Measurements from ENCODE around the gene AP5S1. TPM values are rescaled to one million over a fixed set of nuclear protein-coding genes. Genes with fewer than 3 reads are reported as not detected.

The AP5S1 gene
- total and polyA plus RNA-seq, 2 of the 13 experiments (the other 11 are each of a cell fraction or from before 2014, with no cell fraction given), result 7.9 to 23.2 TPM

DNA sequence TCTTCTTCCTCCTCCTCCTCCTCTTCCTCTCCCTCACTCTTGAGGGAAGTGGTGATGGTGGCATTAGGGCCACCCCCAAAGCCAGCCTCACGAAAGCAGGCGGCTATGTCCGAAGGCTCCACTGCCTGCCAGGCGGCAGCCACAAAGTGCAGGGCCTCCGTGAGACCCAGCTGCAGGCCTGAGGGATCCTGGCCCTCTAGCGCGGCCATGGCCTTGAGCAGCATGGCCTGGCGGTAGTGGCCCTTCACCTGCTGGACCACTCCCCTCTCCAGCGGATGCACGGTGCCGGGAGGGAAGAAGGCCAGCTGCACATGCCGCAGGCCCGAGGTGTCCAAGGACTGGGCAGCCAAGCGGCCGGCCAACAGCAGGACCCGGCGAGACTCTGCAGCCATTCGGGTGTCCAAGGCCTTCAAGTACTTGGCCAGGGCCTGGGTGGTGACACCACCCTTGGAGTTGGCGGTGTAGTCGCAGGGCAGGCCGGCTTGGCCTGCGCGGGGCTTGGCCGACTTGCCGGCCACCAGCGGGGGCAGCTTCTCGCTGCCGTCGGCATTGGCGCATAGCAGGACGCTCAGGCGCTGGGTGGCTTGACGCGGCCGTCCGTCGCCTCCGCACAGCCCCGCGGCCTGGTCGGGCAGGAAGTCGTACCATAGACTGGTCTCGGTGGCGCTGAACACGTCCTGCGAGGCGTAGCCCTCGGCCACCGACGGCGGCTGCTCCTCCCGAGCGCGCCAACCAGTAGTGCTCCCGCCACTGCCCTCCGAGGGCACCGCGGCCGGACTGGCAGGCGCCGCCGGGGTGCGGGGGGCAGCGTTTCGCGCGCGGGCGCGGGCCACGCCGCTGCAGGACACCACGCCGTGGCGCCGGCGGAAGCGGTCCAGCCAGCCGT, 34.9 kb upstream of the AP5S1 start (continued):
- TF ChIP-seq ZNF335 (CRISPR knock-in tag; IDR thresholded peaks at IDR 0.05) (no peak), KDM1A (CRISPR knock-in tag; IDR thresholded peaks at IDR 0.05) (no peak), PHF21A (CRISPR knock-in tag; IDR thresholded peaks at IDR 0.05) (no peak), ZNF546 (CRISPR knock-in tag; conservative IDR thresholded peaks at IDR 0.05) (no peak), SRSF1 (optimal IDR thresholded peaks at IDR 0.05; ENCODE audit: low read depth, low read length) (no peak), ZNF775 (CRISPR knock-in tag; IDR thresholded peaks at IDR 0.05; ENCODE audit: borderline replicate concordance) (no peak), EEA1 (CRISPR knock-in tag; IDR thresholded peaks at IDR 0.05; ENCODE audit: borderline replicate concordance) (peak; percentile 13; the same call in 1 of the 2 replicates), CREB1 (IDR thresholded peaks at IDR 0.05) (no peak), CREB1 (CRISPR knock-in tag; IDR thresholded peaks at IDR 0.05) (no peak), ZNF543 (CRISPR knock-in tag; IDR thresholded peaks at IDR 0.05) (no peak), ZNF251 (CRISPR knock-in tag; IDR thresholded peaks at IDR 0.05) (no peak), SMAD3 (CRISPR knock-in tag; IDR thresholded peaks at IDR 0.05) (no peak), SMC3 (IDR thresholded peaks at IDR 0.05; ENCODE audit: low read length) (no peak), PAWR (CRISPR knock-in tag; IDR thresholded peaks at IDR 0.05; ENCODE audit: borderline replicate concordance) (no peak), ZNF672 (CRISPR knock-in tag; IDR thresholded peaks at IDR 0.05) (peak; percentile 66; the same call in 1 of the 2 replicates), ZNF432 (CRISPR knock-in tag; IDR thresholded peaks at IDR 0.05; ENCODE audit: borderline replicate concordance) (no peak), POLR2AphosphoS5 (IDR thresholded peaks at IDR 0.05; ENCODE audit: low read depth, low read length) (no peak), PBX3 (CRISPR knock-in tag; IDR thresholded peaks at IDR 0.05; ENCODE audit: borderline replicate concordance) (no peak), GABPB1 (CRISPR knock-in tag; IDR thresholded peaks at IDR 0.05) (peak; percentile 54; the same call in 1 of the 2 replicates), ZNF501 (CRISPR knock-in tag; IDR thresholded peaks at IDR 0.05) (0 out of 2 replicates have a peak, but pooled peaks have one; percentile 9), ZNF7 (CRISPR knock-in tag; IDR thresholded peaks at IDR 0.05) (no peak), HES4 (CRISPR knock-in tag; IDR thresholded peaks at IDR 0.05; ENCODE audit: borderline replicate concordance) (peak; percentile 64; the same call in 1 of the 2 replicates), RARA (CRISPR knock-in tag; IDR thresholded peaks at IDR 0.05) (no peak), TOPORS (CRISPR knock-in tag; IDR thresholded peaks at IDR 0.05) (no peak), KMT2A (CRISPR knock-in tag; IDR thresholded peaks at IDR 0.05) (0 out of 2 replicates have a peak, but pooled peaks have one; percentile 24)
- TF ChIP-seq, protein P1, sequence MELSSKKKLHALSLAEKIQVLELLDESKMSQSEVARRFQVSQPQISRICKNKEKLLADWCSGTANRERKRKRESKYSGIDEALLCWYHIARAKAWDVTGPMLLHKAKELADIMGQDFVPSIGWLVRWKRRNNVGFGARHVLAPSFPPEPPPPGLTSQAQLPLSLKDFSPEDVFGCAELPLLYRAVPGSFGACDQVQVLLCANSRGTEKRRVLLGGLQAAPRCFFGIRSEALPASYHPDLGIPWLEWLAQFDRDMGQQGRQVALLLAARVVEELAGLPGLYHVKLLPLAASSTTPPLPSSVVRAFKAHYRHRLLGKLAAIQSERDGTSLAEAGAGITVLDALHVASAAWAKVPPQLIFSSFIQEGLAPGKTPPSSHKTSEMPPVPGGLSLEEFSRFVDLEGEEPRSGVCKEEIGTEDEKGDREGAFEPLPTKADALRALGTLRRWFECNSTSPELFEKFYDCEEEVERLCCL (CRISPR knock-in tag; IDR thresholded peaks at IDR 0.05; ENCODE audit: borderline replicate concordance), result no peak; the same call in 1 of the 2 replicates
- TF ChIP-seq, protein P2, sequence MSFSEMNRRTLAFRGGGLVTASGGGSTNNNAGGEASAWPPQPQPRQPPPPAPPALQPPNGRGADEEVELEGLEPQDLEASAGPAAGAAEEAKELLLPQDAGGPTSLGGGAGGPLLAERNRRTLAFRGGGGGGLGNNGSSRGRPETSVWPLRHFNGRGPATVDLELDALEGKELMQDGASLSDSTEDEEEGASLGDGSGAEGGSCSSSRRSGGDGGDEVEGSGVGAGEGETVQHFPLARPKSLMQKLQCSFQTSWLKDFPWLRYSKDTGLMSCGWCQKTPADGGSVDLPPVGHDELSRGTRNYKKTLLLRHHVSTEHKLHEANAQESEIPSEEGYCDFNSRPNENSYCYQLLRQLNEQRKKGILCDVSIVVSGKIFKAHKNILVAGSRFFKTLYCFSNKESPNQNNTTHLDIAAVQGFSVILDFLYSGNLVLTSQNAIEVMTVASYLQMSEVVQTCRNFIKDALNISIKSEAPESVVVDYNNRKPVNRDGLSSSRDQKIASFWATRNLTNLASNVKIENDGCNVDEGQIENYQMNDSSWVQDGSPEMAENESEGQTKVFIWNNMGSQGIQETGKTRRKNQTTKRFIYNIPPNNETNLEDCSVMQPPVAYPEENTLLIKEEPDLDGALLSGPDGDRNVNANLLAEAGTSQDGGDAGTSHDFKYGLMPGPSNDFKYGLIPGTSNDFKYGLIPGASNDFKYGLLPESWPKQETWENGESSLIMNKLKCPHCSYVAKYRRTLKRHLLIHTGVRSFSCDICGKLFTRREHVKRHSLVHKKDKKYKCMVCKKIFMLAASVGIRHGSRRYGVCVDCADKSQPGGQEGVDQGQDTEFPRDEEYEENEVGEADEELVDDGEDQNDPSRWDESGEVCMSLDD (CRISPR knock-in tag; IDR thresholded peaks at IDR 0.05; ENCODE audit: borderline replicate concordance), result no peak

Data from HepG2 (cell line).